Myocyte (in vitro differentiated cells): ENCODE results near the gene AKAP10. TPM values are rescaled to one million over a fixed set of nuclear protein-coding genes. Genes with fewer than 3 reads are reported as not detected.
"Not testable (repeated sequence)": the region's sequence is repeated elsewhere in the genome, so short reads cannot be mapped to it uniquely, and the experiment has no call there.

Experiments used
- DNase-seq: peaks from one replicate; pipeline ENCODE4 v3.0.0-alpha.2; 2012; ENCODE audit warnings: low read depth
- total RNA-seq: library from RNA; depleted of rRNA; stranded (reverse); fragments of >200 nt; gene quantifications from 2 replicates; pipeline ENCODE4 v1.2.3, GENCODE V29; 2014

AKAP10 gene
- total RNA-seq, 1 donor from 2014 or later: 23.0 TPM

DNA sequence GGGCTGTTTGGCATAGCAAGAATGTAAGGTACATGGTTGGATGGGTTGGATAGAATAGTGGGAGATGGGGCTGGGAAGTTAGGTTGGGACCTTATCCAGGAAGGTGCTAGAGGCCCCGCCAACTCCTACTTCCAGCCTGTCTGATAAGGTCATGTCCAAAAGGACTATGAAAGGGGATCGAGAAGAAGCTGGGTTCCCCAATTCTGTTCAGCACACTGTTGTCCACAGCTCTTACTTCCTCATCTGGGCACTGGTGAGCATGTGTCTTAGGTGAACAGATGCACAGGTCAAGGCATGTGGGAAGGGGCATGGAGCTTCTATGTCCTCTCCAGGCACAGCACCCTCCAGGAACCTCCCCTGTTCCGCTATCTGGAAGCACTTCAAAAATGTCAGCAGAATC lies 104.3 kb downstream of the AKAP10 start:
- no peak for DNase-seq

DNA sequence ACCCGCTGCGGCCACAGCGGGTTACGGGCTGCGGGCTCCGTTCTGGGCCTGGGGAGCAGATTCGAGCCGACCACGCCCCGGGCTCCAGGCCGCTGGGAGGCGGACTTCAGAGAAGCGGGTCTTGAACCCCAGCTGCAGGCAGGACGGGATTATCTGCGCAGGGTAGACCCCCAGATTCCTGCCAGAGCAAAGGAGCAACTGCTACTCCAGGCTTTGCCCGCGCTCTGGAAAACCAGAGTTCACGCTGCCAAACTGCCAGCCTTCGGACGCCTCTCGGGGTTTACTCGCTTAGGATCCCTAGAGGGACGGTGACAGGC lies 109.6 kb downstream of the AKAP10 start:
- DNase-seq: no peak

DNA sequence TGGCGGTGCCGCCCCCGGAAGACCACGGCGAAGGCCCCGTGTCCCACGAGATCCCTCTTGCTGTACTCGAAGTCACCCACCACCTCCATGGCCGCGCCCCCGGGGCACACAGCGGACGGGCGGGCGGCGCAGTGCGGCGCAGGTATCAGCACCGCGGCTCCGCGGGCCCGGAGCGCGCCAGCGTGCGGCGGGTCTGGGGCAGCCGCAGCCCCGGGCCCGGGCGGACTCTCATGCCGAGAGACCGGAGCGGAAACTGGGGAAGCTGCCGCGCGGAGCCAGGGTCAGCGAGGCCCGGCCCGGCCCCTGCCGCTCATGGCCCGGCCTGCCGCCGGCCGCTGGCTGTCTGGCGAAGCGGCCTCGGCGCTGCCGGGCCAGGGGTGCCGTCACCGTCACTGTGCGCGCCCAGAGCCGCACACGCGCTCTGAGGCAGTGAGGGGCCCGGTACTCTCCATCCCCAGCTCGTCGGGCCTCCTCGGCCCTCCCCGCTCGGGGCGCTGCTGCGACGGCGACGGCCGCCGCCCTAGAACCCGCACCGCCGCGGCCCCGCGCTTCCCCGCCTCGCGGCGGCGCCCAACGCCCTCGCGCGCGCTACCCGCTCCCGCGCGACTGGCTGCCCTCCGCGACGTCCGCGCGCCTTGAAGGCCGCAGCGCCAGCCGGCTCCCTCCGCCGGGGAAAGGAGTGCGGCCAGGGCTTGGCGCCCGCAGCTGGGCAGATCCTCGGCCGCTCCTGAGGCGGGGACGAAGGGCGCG lies 110.1 kb downstream of the AKAP10 start, which contains the start of gene ULK2:
TSS of gene ULK2 (minus strand) at position 608 of the 750 bp plus-strand sequence. CDS start at position 89, 519 bp downstream.
- peak; percentile 81 for DNase-seq

DNA sequence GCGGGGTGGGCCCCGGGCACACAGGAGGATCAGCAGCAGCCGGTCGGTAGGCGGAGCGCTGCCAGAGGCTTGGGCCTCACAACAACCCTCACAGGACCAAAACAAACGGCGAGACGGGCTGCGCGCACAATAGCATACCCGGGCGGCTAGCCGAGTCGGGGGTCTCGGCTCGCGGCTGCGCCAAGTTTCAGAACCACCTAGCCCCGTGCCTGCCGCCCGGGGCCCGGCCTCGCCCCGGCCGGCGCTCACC lies 110.6 kb downstream of the AKAP10 start:
- DNase-seq: peak; percentile 74

DNA sequence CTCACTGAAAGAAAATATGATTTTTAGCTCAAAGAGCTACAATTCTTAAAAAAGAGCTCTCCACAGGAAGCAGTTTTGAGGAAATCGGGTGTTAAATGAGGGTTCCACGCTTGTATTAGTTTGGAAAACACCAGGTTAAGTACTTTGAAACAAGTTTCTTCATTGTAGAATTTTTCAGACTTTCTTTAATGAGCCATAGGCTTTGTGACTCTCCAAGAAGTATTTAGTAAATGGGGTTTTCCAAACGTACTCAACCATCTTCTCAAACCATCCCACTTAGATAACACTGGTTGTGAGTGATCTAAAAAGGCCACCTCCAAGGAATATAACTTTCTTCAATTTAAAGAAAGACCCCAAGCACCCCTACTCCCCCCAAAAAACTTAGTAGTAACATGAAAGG lies 112.6 kb downstream of the AKAP10 start:
- no peak for DNase-seq

DNA sequence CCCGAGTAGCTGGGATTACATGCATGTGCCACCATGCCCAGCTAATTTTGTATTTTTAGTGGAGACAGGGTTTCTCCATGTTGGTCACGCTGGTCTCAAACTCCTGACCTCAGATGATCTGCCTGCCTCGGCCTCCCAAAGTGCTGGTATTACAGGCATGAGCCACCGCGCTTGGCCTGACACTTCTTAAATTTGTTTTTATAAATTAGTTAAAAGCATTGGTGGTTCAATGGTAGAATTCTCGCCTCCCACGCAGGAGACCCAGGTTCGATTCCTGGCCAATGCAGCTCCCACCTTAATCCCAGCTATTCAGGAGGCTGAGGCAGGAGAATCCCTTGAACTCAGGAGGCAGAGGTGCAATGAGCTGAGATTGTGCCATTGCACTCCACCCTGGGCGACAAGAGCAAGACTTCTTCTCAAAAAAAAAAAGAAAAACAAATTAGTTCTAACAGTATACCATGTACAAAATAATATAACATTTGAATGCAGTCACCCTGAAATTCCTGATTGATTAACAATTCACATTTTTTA lies 116.9 kb downstream of the AKAP10 start:
- not testable (repeated sequence) for DNase-seq

DNA sequence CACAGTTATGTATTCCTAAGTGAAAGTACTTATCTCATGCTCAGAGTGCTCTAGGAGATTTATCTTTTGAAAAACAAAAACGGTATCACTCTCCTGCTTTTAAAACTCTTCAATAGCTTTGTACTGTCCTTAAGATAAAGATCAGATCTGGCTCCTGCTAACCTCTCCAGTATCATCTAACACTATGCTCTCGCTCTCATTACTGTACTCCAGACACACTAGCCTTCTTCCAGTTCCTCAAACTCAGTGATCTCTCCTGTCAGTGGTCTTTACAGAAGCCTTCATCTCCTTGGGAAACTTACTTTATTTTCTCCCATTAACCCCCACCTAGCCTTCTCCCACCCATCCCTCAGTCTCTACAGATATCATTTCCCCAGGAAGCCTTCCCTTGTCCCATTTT lies 120.0 kb downstream of the AKAP10 start:
- DNase-seq: no peak

Other genes starting within 250 kb of the AKAP10 start
- 2.8 and 3.4 TPM in 2 replicates for gene ALDH3A1, start 229.5 kb downstream of the AKAP10 start, total RNA-seq
- 10.2 and 18.0 TPM in 2 replicates for gene ULK2, start 109.9 kb downstream of the AKAP10 start, total RNA-seq
- 47.0 and 51.7 TPM in 2 replicates for gene SPECC1, start 31.5 kb upstream of the AKAP10 start, total RNA-seq